Upper lobe of left lung (tissue), 4 donors: ENCODE results near the gene CHAF1B.

Experiments
- EP300 ChIP-seq, 4 donors: sonication (generic); formaldehyde crosslinking; IDR thresholded peaks; one replicate each; pipeline ENCODE4 v1.5.1; 2017; ENCODE audit warnings: antibody characterized with exemption in 4 of 4, control low read depth in 2 of 4
- POLR2A ChIP-seq, 4 donors: fragments of 450-650 bp; IDR thresholded peaks; one replicate each; pipeline ENCODE4 v1.5.1; 2016 to 2017; ENCODE audit warnings: antibody characterized with exemption in 4 of 4, mild to moderate bottlenecking in 2 of 4
- TF ChIP-seq, protein P1 (sequence below), 6 experiments: fragments of 450-650 bp in 4 of 6; fragments of 200-600 bp in 2 of 6; sonication (generic) in 2 of 6; IDR thresholded peaks; one replicate each; pipeline ENCODE4 v1.5.1; 2016 to 2019; ENCODE audit warnings: antibody characterized with exemption in 6 of 6

DNA sequence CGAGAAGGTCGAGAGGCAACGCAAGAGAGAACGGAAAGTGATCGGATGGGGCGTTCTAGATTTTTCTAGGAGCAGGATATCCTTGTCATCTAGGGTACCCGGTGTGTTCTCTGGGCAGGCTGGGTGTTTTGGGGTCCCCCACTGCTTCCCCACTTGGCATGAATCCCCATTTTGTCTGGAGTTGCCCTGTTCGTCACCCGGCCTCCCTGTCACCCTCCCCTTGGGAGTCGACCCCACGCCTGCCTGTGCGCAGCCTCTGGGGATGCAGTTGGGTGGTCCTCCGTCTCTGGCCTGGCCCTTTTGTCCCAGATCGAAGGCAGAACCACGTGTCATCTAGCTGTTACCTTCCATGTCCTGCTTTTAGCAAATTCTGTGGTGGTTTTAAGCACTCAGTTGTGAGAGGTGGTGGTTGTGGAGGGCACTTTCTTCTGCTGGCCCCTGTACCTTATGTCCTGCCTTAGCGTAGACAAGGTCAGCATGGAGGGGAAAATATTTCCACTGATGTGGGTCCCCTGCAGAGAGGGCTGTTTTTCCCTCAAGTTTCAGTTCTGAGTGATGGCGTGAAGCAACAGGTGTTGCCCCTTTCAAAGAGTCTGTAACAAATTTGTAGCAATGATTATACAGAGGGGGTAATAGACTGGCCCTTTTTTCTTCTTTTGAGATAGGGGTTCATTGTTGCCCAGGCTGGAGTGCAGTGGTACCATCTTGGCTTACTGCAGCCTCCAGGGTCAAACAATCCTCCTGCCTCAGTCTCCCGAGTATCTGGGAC lies 35.6 kb downstream of the CHAF1B start:
- TF ChIP-seq EP300 (IDR thresholded peaks at IDR 0.05) (no peak), POLR2A (IDR thresholded peaks at IDR 0.05) (no peak)
- TF ChIP-seq, protein P1, sequence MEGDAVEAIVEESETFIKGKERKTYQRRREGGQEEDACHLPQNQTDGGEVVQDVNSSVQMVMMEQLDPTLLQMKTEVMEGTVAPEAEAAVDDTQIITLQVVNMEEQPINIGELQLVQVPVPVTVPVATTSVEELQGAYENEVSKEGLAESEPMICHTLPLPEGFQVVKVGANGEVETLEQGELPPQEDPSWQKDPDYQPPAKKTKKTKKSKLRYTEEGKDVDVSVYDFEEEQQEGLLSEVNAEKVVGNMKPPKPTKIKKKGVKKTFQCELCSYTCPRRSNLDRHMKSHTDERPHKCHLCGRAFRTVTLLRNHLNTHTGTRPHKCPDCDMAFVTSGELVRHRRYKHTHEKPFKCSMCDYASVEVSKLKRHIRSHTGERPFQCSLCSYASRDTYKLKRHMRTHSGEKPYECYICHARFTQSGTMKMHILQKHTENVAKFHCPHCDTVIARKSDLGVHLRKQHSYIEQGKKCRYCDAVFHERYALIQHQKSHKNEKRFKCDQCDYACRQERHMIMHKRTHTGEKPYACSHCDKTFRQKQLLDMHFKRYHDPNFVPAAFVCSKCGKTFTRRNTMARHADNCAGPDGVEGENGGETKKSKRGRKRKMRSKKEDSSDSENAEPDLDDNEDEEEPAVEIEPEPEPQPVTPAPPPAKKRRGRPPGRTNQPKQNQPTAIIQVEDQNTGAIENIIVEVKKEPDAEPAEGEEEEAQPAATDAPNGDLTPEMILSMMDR (IDR thresholded peaks at IDR 0.05) = no peak
